ENCODE measurements around the gene ENTREP1. TPM values are rescaled to one million over a fixed set of nuclear protein-coding genes. Genes with fewer than 3 reads are reported as not detected.

ENTREP1 gene, protein sequence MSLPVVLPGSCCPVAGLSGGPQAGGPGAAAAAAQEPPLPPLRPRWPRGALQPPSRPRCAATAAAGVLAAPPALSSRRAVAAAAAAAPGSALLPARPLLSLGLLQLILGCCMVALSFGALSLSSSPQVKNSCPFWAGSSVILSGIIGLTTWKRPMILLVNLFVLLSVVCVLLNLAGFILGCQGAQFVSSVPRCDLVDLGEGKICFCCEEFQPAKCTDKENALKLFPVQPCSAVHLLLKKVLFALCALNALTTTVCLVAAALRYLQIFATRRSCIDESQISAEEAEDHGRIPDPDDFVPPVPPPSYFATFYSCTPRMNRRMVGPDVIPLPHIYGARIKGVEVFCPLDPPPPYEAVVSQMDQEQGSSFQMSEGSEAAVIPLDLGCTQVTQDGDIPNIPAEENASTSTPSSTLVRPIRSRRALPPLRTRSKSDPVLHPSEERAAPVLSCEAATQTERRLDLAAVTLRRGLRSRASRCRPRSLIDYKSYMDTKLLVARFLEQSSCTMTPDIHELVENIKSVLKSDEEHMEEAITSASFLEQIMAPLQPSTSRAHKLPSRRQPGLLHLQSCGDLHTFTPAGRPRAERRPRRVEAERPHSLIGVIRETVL
- under 0.01 TPM in 1 of 2 replicates, not detected in the other for total RNA-seq
- 0.03 and 0.06 TPM in 2 replicates for polyA plus RNA-seq
- 0.06 TPM in 1 of 2 replicates, not detected in the other for polyA plus RNA-seq (2012)
- polyA minus RNA-seq (ENCODE audit: low replicate concordance), result not detected in 2 replicates

GRCh38 chr9:69324549-69325401 lies at the start of gene ENTREP1:
ENTREP1 (plus strand) TSS chr9:69325215; CDS start chr9:69325310, 95 bp downstream.
- Histone ChIP-seq H3K4me1 (ENCODE audit: control insufficient read depth, extremely low read depth, insufficient read depth, low read length) (no peaks in the 10 kb centered on the region), H3K4me3 (replicated peaks in 1 of 4; ENCODE audit: control extremely low read depth in 1 of 4, insufficient read depth in 1 of 4, low read depth in 3 of 4, low read length in 4 of 4) (peak within 1 kb of the TSS; percentile 9 to 35 (median 27)), H3K27ac (ENCODE audit: insufficient read depth, low read length) (no peak within 1 kb of the TSS), H3K27me3 (ENCODE audit: control insufficient read depth, insufficient read depth, low read length) (peaks cover 27% of the 10 kb centered on the region), H3K79me2 (ENCODE audit: control insufficient read depth, insufficient read depth, low read length) (no peaks in the 10 kb centered on the region), H3K4me2 (ENCODE audit: extremely low read depth, insufficient read depth, low read length) (peak within 1 kb of the TSS; percentile 75), H3K36me3 (ENCODE audit: control insufficient read depth, insufficient read depth, low read length) (no peaks in the 10 kb centered on the region), H2AFZ (ENCODE audit: low read length) (no peak within 1 kb of the TSS), H3K9me3 (ENCODE audit: control insufficient read depth, insufficient read depth, low read depth, low read length) (no peaks in the 10 kb centered on the region), H3K9ac (ENCODE audit: insufficient read depth, low read length) (no peak within 1 kb of the TSS), H4K20me1 (ENCODE audit: control insufficient read depth, extremely low read depth, insufficient read depth, low read length) (no peaks in the 10 kb centered on the region)
- TF ChIP-seq CTCF (conservative IDR thresholded peaks at IDR 0.05 in 1 of 2, IDR thresholded peaks at IDR 0.05 in 1 of 2; ENCODE audit: low read depth in 1 of 2, low read length in 2 of 2), result no peak
- peak; percentile 43 for TF ChIP-seq EZH2 (IDR thresholded peaks at IDR 0.05; ENCODE audit: low read length, missing control alignments)
- peak; percentile 19 to 60 for DNase-seq (ENCODE audit: low read depth in 2 of 2)

GRCh38 chr9:69276775-69277174 lies 48.2 kb upstream of the ENTREP1 start:
- H2AFZ ChIP-seq (ENCODE audit: low read length), result no peak overlapping the region
- TF ChIP-seq CTCF (conservative IDR thresholded peaks at IDR 0.05 in 1 of 2, IDR thresholded peaks at IDR 0.05 in 1 of 2; ENCODE audit: low read depth in 1 of 2, low read length in 2 of 2), result no peak
- TF ChIP-seq EZH2 (IDR thresholded peaks at IDR 0.05; ENCODE audit: low read length, missing control alignments), result no peak
- H4K20me1 ChIP-seq (ENCODE audit: control insufficient read depth, extremely low read depth, insufficient read depth, low read length), result no peaks in the 10 kb centered on the region
- no peaks in the 10 kb centered on the region for H3K4me1 ChIP-seq (ENCODE audit: control insufficient read depth, extremely low read depth, insufficient read depth, low read length)
- H3K9ac ChIP-seq (ENCODE audit: insufficient read depth, low read length), result no peak overlapping the region
- no peak for DNase-seq (ENCODE audit: low read depth in 2 of 2)
- H3K4me3 ChIP-seq (replicated peaks in 1 of 4; ENCODE audit: control extremely low read depth in 1 of 4, insufficient read depth in 1 of 4, low read depth in 3 of 4, low read length in 4 of 4), result no peak overlapping the region
- H3K79me2 ChIP-seq (ENCODE audit: control insufficient read depth, insufficient read depth, low read length), result no peaks in the 10 kb centered on the region
- H3K9me3 ChIP-seq (ENCODE audit: control insufficient read depth, insufficient read depth, low read depth, low read length), result no peaks in the 10 kb centered on the region
- H3K27me3 ChIP-seq (ENCODE audit: control insufficient read depth, insufficient read depth, low read length), result no peaks in the 10 kb centered on the region
- no peak overlapping the region for H3K4me2 ChIP-seq (ENCODE audit: extremely low read depth, insufficient read depth, low read length)
- H3K36me3 ChIP-seq (ENCODE audit: control insufficient read depth, insufficient read depth, low read length), result no peaks in the 10 kb centered on the region
- H3K27ac ChIP-seq (ENCODE audit: insufficient read depth, low read length), result no peak overlapping the region

All from fibroblast of lung (primary cell).